22Rv1 (cell line): ENCODE data around the gene MSH6.

ENCODE experiments used
- H3K27ac ChIP-seq: fragments of 450-650 bp; 2 replicates; pipeline ENCODE4 v1.5.1; 2017
- ZFX ChIP-seq: fragments of 450-650 bp; IDR thresholded peaks from 2 replicates; pipeline ENCODE4 v1.6.1; 2017; ENCODE audit warnings: antibody characterized with exemption, borderline replicate concordance
- TF ChIP-seq, protein P1 (sequence below): fragments of 450-650 bp; IDR thresholded peaks from 2 replicates; pipeline ENCODE4 v1.5.1; 2017; ENCODE audit warnings: mild to moderate bottlenecking

MSH6 gene

GRCh38 chr2:47782671-47783485 lies at the start of gene MSH6:
Gene MSH6, plus strand, starts transcription at chr2:47783145. Its CDS starts 89 bp downstream, at chr2:47783234.
- H3K27ac ChIP-seq = peak within 1 kb of the TSS; percentile 80
- no peak for TF ChIP-seq ZFX
- TF ChIP-seq, protein P1, sequence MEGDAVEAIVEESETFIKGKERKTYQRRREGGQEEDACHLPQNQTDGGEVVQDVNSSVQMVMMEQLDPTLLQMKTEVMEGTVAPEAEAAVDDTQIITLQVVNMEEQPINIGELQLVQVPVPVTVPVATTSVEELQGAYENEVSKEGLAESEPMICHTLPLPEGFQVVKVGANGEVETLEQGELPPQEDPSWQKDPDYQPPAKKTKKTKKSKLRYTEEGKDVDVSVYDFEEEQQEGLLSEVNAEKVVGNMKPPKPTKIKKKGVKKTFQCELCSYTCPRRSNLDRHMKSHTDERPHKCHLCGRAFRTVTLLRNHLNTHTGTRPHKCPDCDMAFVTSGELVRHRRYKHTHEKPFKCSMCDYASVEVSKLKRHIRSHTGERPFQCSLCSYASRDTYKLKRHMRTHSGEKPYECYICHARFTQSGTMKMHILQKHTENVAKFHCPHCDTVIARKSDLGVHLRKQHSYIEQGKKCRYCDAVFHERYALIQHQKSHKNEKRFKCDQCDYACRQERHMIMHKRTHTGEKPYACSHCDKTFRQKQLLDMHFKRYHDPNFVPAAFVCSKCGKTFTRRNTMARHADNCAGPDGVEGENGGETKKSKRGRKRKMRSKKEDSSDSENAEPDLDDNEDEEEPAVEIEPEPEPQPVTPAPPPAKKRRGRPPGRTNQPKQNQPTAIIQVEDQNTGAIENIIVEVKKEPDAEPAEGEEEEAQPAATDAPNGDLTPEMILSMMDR = no peak

DNA sequence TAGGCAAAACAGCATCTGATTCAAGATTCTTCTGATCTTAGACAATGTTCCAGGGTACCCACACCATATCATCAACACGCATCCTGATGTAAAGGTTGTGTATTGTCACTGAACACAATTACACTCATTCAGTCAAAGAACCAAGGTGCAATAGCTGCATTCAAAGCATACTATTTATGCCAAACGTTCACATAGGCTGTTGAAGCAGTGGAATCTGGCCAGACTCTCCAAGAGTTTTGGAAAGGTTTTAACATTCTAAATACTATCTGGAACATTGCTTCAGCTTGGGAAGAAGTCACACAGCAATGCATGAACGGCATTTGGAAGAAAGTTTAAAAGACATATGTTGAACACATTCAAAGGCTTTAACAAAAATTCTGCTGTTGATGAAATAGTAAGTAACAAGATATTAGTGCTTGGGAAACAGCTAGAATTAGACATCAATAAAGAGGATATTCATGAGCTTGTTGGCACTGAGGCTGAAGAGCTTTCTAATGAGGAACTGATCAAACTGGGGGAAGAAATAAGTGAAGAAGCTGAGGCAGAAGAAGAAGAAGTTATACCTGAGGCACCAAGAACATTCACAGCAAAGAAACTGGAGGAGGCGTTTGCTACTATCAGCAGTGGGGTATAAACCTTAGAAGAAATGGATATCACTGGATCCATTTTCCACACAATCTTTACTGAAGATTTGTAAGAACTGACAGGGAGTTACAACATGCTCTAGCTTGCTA lies 47.6 kb upstream of the MSH6 start:
- no peak for TF ChIP-seq ZFX
- H3K27ac ChIP-seq = no peak overlapping the region

- TF ChIP-seq ZFX = no peak
- TF ChIP-seq, protein P1 = no peak
- no peak overlapping the region for H3K27ac ChIP-seq
Measured at GRCh38 chr2:47735912-47736311, 47.0 kb upstream of the MSH6 start.

- H3K27ac ChIP-seq = no peak overlapping the region
- TF ChIP-seq, protein P1 = no peak
- TF ChIP-seq ZFX = no peak
Measured at GRCh38 chr2:47737191-47737975, 45.6 kb upstream of the MSH6 start.

DNA sequence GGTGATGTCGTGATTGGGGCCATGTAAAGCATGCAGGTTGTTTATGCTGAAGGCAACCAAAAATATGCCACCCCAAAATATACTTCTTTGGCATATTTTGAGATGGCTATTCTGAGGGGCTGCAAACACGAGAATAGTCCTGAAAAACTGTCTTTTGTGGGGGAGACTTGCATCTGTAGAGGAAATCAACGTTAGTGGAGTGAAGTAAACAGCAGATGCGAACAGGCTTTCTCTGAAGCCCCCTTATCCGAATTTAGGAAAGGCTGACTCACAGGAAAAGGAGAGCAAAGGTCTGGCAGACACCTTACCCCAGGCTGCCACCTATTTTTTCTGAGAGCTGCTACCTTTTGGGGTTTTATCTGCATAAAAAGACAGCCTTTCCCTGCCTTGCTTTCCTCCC lies 44.6 kb upstream of the MSH6 start:
- no peak overlapping the region for H3K27ac ChIP-seq
- TF ChIP-seq, protein P1 = no peak
- TF ChIP-seq ZFX = no peak

- H3K27ac ChIP-seq = no peak overlapping the region
- TF ChIP-seq, protein P1 = no peak
- no peak for TF ChIP-seq ZFX
Measured at GRCh38 chr2:47741101-47741500, 41.8 kb upstream of the MSH6 start.

DNA sequence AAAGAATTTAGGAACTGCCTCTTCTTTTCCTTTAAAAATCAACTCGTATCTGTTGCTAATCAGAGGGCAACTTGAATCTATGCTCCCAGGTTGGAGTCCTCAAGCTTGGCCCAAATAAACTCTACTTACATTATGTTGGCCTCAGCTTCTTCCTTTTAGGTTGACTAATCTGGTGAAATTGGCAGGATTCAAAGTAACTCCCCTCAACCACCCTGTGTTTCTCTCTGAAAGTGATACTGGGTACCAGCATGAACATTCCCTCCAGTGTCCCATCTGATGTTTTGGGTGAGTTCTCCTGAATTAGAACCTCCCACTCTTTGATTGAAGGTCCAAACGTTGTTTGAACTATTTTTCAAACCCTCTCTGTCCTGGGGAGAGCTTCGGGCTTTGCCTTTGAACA lies 41.3 kb upstream of the MSH6 start:
- H3K27ac ChIP-seq = no peak overlapping the region
- TF ChIP-seq, protein P1 = no peak
- TF ChIP-seq ZFX = no peak
